Colonic mucosa (tissue), 4 donors: ENCODE results near the gene ZBTB38. TPM values are rescaled to one million over a fixed set of nuclear protein-coding genes. Genes with fewer than 3 reads are reported as not detected.

Experiments
- DNase-seq: peaks from one replicate; pipeline ENCODE4 v3.0.0-alpha.2; 2020
- H3K27ac ChIP-seq: fragments of 200-600 bp; one replicate; pipeline ENCODE4 v1.8.0; 2021
- H3K27me3 ChIP-seq: fragments of 200-600 bp; one replicate; pipeline ENCODE4 v1.8.0; 2021
- H3K36me3 ChIP-seq: fragments of 200-600 bp; one replicate; pipeline ENCODE4 v1.8.0; 2021
- H3K4me1 ChIP-seq: fragments of 200-600 bp; one replicate; pipeline ENCODE4 v1.8.0; 2021; ENCODE audit warnings: mild to moderate bottlenecking
- H3K4me3 ChIP-seq: fragments of 200-600 bp; one replicate; pipeline ENCODE4 v1.8.0; 2021
- H3K9ac ChIP-seq, 2 donors: one replicate each; pipeline ENCODE4 v1.7.0; 2013; ENCODE audit warnings: control low read depth in 2 of 2, low read depth in 2 of 2, low read length in 2 of 2
- H3K9me3 ChIP-seq: fragments of 200-600 bp; one replicate; pipeline ENCODE4 v1.8.0; 2021
- CTCF ChIP-seq: fragments of 200-600 bp; IDR thresholded peaks from one replicate; pipeline ENCODE4 v1.8.0; 2022; ENCODE audit warnings: antibody characterized with exemption, mild to moderate bottlenecking
- intact Hi-C: fragments of 100-400 bp; cut with DNase I; formaldehyde crosslinking; loops from one replicate; pipeline ENCODE4 v1.14.1; 2022
- total RNA-seq, 2 donors: library from RNA; stranded (reverse); fragmentation: NEBNext Ultra II Directional in 1 of 2; extraction: Animal tissue kit (Norgen Biotek cat#: 25700) in 1 of 2; gene quantifications; one replicate each; pipeline ENCODE4 v1.2.1, GENCODE V29; 2021
- donor health status: healthy.
- donor health status: DM: no; HTN: no; CAD: no.
- donor health status: DM: no; HTN: no; CAD: no.

ZBTB38 gene
- total RNA-seq, 2 donors from 2014 or later: 95.5 to 112 TPM

DNA sequence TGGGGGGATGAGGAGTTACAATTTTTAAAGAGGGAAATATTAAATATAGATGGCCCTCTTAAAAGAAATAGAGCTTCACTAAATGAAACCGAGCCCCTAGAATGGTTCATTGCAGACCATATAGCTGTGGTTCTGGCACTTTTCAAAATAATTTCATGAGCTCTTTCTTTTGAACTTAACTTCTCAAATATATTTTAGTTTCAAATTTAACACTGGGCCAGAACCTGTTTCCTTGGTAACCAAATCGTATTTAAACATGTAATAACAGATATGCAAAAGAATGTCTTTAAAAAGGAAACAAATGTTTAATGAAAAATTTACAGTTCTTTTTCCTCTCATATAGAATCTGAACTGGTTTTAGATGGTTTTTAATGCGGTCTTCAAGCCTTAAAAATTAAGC lies 20.1 kb downstream of the ZBTB38 start:
- no peaks in the 10 kb centered on the region for H3K27me3 ChIP-seq
- H3K9me3 ChIP-seq: no peaks in the 10 kb centered on the region
- intact Hi-C loops: no loop called here
- no peak overlapping the region for H3K9ac ChIP-seq
- TF ChIP-seq CTCF: no peak
- H3K36me3 ChIP-seq: no peaks in the 10 kb centered on the region
- H3K4me3 ChIP-seq: no peak overlapping the region
- no peak overlapping the region for H3K27ac ChIP-seq
- no peaks in the 10 kb centered on the region for H3K4me1 ChIP-seq
- no peak for DNase-seq

DNA sequence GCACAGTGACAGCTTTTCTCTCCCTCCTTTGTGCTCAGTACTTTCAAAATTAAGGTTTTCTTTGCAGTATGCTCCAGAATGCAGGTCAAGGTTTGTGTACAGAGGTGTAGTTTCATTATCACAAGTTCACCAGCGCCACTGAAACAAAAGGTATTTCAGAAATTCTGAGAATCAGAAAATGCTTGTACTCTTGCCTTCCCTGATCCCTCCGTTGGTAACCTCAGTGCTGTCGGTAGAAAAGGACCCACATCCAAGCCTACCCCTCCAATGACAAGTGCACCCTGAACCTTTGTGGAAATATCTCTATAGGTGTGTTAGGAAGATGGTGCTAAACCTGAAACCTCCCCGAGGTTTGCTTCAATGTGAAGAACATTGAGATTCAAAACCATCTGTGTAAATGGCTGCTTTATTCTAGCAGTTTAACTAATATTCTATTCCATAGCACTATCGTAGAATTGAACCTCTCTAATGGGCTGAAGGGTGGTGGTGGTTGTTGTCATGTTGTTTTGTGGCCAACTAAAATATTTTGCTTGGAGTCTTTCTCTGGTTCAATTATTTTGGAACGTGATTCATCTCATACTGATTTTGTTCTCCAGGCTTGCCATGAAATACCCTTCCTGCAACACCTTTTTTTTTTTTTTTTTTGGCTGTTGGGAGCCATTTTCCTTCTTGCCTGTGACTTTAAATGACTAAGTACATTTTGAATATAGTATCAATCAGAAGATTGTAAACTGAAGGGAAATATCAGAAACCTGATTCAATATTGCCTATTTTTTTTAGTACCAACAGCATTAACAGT lies 20.7 kb downstream of the ZBTB38 start:
- Histone ChIP-seq H3K9ac (no peak overlapping the region), H3K27ac (no peak overlapping the region), H3K4me1 (no peaks in the 10 kb centered on the region), H3K9me3 (no peaks in the 10 kb centered on the region), H3K27me3 (no peaks in the 10 kb centered on the region), H3K4me3 (no peak overlapping the region), H3K36me3 (no peaks in the 10 kb centered on the region)
- DNase-seq: no peak
- TF ChIP-seq CTCF: no peak
- intact Hi-C loops: no loop called here

DNA sequence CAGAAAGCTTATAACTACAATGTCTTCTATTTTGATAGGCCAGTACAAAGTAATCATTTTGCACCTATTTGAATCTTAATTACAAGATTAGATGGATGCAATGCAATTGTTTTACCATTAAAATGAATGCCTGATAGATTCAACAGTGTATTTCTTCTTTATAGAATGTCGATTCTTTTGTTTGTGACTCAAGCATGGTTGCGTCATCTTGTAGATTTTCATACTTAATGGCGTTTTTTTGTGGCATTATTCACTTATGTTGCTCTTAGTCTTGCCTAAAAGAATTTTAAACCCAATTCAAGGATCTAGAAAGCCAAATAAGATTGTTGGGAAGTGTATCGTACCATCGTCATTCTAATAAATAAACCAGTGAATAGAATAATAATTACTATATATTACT lies 21.4 kb downstream of the ZBTB38 start:
- no peaks in the 10 kb centered on the region for H3K27me3 ChIP-seq
- H3K4me3 ChIP-seq: no peak overlapping the region
- H3K9me3 ChIP-seq: no peaks in the 10 kb centered on the region
- H3K4me1 ChIP-seq: peaks cover 4% of the 10 kb centered on the region
- no peak for DNase-seq
- H3K36me3 ChIP-seq: no peaks in the 10 kb centered on the region
- H3K9ac ChIP-seq: no peak overlapping the region
- H3K27ac ChIP-seq: no peak overlapping the region
- TF ChIP-seq CTCF: no peak
- intact Hi-C loops: no loop called here

- no peak overlapping the region for H3K27ac ChIP-seq
- H3K9ac ChIP-seq: no peak overlapping the region
- no peak overlapping the region for H3K4me3 ChIP-seq
- no peak for TF ChIP-seq CTCF
- intact Hi-C loops: no loop called here
- H3K4me1 ChIP-seq: peaks cover 7% of the 10 kb centered on the region
- no peaks in the 10 kb centered on the region for H3K36me3 ChIP-seq
- DNase-seq: no peak
- no peaks in the 10 kb centered on the region for H3K9me3 ChIP-seq
- H3K27me3 ChIP-seq: no peaks in the 10 kb centered on the region
Observed at GRCh38 chr3:141390747-141391146, 22.4 kb downstream of the ZBTB38 start.

DNA sequence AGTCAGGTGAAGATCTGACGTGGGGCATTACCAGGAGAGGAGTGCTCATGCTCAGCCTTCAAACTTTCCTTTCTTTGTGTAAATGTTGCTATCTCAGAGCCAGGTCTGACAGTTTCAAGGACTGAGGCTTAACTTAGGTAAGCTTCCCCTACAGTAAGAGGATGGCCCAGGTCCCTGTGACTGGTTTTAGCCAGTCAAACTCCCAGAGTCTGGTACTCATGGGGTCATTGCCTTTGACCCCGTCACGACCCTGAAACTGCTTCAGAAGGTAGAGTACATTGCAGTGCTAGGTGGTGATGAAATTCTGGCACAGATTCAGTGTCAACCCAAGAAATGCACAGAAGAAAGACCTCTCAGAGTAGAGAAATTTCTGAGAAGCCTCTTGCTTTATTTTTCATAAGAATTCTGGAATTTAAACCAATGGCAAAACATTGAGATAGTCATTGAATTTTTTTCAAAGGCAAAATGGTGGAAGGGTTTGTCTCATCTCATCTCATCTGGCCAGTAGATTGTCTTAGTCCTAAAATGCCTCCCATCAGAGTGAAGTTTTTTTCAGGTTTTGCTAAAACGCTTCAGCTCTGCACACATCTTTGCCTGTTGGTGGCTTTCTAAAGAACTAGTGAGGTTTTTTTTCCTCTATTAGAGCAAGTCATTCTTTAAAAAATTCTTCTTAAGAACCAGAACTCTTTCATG lies 23.1 kb downstream of the ZBTB38 start:
- no peak for TF ChIP-seq CTCF

More for the DNA sequence above, 23.1 kb downstream of the ZBTB38 start:
- Histone ChIP-seq H3K9ac (no peak overlapping the region), H3K9me3 (no peaks in the 10 kb centered on the region), H3K4me1 (peaks cover 7% of the 10 kb centered on the region), H3K27ac (no peak overlapping the region), H3K27me3 (no peaks in the 10 kb centered on the region), H3K4me3 (no peak overlapping the region), H3K36me3 (no peaks in the 10 kb centered on the region)
- DNase-seq: no peak
- intact Hi-C loops: no loop called here
